Muscle of arm (tissue), 12 donors: ENCODE results near the gene PPP3CA. TPM values are rescaled to one million over a fixed set of nuclear protein-coding genes. Genes with fewer than 3 reads are reported as not detected.
"Not testable (repeated sequence)": the region's sequence is repeated elsewhere in the genome, so short reads cannot be mapped to it uniquely, and the experiment has no call there.

Experiments used
- DNase-seq: peaks from one replicate; pipeline ENCODE4 v3.0.0-alpha.2; 2013
- polyA plus RNA-seq, 12 donors: library from polyadenylated mRNA; unstranded; fragments of 120-200 nt; gene quantifications; one replicate each; pipeline ENCODE4 v1.2.1, GENCODE V29; 2013; ENCODE audit not compliant: insufficient read length in 12 of 12

PPP3CA gene
- polyA plus RNA-seq, 12 donors: 27.4 to 1,285 (median 33.7) TPM

DNA sequence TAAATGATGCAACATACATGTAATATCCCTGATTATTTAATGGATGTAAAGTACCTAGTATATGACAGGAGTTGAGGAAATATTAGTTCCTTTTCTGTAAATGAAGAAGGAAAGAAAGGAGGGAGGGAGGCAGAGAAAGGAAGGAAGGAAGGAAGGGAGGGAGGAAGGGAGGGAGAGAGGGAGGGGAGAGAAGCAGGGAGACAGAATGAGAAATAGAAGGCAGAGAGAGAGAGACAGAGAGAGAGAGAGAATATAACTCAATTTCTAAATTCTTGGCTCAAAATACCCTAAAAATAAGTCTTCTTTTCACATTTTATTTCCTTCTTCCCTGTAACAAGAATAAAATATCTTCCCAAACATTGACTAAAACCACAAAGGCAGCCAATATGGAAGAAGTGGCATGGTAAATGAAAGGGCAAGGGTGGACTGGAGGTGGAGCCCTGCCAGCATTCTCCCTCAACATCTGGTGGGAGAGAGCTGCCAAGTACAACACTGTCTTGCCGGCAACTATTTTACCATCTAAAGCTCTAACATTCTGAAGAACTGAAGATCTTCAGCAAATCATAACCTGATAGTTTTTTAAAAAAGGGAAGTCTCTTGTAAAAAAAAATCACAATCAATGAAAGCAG is 245.1 kb downstream of the PPP3CA start:
- DNase-seq: no peak

DNA sequence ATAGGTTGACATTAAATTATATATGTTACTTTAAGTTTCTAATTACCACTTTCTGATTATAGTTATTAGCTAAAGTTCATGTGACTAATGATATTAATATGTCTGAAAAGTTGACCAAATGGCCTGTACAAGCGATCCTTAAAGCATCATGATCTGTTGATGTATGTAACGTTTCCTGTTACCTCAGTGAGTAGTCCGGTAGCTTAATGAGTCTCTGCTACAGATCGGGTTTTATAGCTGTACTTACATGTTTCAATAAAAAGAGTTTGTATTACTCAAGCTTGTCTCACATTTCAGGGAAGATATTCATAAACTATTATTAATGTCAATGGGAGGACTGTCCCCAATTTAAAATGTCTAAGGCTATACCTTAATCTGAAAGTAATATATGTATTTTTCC is 246.3 kb downstream of the PPP3CA start:
- no peak for DNase-seq

DNA sequence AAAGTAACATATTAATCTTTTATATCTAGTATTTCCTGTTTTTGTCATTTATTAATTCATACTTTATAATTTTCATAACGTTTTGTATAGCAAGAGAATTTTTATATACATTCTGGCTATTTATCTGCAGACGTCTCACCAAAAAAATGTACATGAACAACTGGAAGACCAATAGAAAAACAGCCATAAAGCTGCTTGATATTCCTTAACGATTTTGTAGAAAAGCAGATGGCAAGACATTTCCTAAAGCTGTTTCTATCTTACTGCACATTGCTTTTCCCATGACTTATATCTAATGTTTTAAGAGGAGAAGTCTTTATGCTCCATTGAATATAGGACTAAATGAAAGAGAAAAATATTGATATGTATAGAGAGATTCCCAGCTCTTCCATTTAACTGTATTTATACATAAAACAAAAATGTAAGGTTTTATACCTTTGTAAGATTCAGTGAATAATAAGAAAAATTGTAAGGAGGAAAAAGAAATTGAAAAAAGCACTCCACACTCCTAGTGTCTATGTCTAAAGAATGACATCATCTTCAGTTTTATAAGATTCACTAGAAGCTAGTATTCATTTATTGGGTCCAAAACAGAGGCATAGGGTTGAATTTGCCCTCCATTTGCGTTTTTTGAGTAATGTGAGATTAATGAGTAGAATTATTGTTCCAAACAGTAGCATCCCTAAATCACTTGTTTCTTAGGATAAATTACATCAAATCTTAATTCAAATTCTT is 248.5 kb downstream of the PPP3CA start:
- DNase-seq: no peak

DNA sequence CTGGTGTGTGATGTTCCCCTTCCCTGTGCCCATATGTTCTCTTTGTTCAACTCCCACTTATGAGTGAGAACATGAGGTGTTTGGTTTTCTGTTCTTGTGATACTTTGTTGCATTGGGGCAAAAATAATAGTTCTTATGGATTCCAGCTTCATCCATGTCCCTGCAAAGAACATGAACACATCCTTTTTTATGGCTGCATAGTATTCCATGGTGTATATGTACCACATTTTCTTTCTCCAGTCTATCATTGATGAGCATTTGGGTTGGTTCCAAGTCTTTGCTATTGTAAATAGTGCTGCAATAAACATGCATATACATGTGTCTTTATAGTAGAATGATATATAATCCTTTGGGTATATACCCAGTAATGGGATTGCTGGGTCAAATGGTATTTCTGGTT is 254.7 kb downstream of the PPP3CA start:
- DNase-seq: not testable (repeated sequence)

DNA sequence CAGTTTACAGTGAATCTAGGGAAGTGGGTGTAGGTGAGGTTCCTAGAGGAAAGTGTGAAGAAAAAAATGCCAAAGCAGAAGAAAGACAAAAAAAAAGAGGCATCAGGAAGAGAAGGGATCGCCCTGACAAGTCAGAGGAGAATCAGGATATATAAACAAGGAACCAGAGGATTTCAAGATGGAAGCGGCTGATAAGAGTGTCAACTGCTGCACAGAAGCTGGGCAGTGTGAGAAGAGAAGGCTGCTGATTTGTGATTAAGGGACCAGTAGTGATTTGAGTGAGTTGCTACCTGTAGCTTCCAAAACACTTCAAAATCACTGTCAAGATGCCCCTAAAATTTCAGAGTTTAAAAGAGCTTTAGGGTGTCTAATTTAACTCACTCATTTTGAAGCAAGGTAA is 258.2 kb downstream of the PPP3CA start:
- no peak for DNase-seq

DNA sequence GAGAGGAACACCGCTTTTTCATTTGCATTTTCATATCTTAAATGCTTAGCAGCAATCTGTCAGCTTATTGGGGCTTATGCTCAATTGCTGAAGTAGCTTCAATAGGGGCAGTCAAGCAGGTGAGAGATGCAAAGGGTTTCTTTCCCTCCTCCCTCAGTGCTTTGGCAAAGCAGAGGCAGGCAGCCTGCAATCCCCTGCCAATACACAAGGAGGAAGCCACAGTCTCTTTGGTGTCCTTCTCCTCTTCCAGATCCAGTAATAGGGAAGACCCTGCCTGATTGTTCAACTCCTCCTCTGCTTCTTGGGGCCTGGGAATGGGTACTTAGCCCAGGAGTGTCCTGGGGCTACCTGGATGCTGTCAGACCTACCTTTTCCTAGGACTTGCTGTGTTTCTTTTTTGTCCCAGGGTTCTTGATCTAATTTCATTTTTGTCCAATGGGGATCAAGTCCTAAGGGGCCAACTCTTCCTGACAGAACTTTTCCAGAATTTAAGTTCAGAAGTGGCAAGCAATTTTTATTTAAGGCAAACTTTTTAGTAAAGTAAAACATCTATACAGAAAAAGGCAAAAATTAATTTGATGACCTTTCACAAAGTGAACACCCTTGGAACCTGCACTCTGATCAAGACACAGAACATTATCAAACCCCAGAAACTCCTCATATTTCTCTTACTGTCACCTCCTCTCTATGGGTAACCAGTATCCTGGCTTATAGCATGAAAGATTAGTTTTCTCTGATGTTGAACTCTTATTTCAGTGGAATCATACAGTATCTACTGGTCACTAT is 260.3 kb downstream of the PPP3CA start:
- no peak for DNase-seq

DNA sequence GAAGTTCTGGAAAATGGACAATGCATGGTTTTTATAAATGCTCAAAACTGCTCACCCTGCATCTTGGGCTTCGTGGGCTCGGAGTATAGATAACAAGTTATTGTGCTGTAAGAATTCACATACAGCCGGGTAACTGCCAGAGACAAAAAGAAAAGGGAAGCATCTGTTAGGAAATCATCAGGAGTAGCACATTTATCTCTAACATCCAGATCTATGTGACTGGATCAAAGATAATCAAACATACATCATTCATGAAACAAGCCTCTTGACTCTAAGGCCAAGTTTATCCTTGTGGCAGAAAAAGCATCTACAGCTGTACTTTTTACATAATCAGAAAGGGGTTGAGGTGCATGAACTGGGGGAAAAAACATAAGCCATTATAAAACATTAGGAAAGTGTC is 264.2 kb downstream of the PPP3CA start:
- no peak for DNase-seq

DNA sequence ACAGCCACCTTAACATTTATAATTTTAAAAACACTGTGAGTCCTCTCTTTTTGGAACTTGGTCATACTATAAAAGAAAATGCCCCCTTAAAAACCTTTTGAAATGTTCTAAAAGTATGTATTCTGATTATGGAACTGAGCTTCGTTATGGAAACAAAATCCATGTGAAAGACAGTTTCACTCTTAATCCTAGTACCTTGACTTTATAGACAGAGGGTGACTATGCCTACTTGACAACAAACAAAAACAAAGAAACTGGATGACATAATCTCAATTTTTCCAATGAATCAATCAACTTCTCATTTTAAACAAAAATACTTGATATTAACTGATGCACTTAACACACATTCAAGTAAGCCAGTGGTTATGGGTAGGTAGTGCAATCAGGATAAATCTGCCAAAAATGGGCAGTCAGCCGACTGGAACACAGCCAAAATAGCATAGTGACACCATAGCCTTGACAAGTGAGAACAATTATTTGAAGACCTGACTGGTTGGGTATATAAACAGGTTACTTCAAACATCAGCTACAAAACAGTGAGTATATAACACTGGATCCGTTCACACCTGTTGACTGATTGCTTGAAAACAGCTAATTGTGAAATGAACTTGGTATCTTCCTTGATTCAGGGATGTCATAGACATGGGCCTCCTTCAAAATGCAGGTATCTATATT is 265.5 kb downstream of the PPP3CA start:
- no peak for DNase-seq

DNA sequence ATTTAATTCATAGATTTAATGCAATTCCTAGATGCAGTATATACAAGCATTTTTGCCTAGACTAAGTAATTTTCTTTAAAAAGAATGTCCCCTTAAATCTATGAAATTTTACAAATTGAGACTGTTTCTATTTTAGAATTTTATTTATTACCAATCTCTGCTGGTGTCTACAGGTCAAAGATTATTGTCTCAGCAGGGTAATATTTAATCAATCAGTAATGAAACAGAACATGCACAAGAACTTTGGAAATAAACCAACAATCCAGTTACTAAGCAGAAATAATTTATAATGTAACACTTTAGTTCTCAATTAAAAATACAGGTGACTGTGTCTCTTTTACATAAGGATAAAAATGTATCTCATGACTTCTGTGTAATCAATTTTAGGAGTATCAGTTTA is 266.2 kb downstream of the PPP3CA start:
- no peak for DNase-seq

DNA sequence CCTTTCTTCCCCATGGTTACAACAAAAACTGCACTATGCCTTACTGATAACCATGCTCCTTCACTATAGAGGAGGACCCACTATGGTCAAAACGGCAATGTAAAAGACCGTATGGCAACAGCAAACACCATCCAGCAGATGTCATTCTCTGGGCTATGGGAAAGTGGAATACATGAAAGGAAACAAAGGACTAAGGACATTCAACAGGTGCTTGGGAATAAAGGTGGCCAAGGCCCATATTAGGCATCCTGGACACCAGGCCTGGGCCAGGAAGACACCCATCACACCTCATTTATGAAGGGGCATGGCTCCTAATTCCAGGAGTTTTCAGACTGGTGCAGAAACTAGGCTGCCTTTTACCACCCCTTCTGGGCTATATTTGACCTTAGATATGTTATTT is 268.4 kb downstream of the PPP3CA start:
- no peak for DNase-seq

DNA sequence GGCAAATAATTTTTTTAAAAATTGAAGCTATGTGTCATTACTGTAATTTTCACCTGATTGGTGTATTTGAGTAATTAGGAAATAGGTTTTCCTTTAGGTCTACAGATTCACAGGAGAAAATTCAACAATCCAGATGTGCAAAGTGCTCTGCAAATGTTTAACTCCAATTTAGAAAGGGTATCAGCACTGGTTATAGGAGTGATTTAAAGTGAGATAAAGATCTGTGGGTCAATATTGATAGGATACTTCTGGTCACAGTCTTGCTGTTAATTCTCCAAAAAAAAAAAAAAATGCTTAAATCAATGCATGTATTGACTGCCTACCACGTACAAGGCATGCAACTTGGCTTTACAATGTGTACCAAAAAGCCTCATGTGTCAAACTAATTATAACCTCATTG is 271.3 kb downstream of the PPP3CA start:
- DNase-seq: no peak

DNA sequence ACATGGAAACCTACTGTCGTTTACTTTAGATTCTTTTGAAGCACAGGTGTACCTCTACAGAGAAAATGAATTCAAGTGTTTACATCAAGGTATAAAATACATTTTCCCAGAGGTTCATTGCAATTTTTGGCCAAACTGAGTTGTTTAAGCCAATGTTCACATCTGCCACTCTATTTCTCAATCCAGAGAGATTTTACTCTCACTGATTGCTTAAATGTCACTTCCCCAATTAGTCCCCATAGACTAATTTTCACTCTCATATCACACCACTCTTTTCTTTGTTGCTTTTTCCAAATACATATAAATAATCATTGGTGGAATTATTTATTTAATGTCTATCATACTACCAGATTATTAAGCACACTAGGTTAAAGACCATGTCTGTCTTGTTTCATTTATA is 271.8 kb downstream of the PPP3CA start:
- no peak for DNase-seq

DNA sequence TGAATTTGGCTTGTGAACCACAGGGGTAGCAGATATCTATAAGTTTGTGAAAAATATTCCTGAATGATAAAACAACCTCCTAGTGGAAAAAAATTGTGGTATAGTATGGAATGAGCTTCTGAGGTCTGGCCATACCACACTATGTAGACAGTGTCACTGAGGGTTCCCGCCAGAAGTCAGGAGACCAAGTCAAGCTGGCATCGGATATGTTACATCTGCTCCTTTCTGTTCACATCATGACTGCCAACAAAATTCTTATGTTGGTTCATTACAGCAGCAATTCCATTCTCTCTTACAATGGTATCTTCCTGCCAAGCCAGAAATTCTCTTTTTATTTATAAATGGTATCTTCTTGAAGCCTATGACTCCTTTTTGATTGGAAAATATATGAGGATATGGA is 273.0 kb downstream of the PPP3CA start:
- no peak for DNase-seq

DNA sequence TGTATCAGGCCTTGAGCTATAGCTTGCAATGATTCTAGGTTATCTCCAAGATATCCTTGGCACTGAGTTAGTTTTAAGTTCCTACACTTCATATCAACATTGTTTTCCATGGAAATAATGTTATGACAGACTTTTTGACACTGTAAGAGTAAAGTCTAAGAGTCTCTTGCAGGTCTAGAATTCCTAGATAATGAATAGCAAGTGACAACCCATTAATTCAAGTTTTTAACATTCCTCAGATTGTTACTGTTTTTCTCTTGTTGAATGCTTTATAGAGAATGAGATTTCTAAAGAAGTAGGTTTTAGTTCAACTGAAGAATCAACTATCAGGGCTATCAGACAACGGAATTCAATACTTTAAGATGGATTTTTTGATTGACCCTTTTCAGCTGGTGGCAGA is 276.1 kb downstream of the PPP3CA start:
- no peak for DNase-seq

DNA sequence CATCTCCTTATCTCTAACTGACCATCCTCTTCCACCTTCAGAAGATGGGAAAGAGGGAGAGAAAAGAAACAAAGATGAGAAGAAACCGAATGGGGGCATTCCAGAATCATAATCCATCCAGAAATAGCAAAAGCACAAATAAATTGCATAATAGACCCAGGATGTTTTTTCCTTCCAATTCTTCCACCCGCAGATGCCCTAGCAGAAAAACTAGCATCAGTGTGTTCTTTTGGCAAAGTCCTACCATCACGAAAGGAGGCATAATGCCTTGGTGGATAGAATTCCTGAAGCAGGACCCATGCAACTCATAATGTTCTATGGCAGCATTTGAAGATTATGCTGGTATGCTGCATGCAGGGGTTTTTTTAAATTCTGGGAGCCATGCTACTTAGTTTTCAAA is 279.2 kb downstream of the PPP3CA start:
- no peak for DNase-seq

DNA sequence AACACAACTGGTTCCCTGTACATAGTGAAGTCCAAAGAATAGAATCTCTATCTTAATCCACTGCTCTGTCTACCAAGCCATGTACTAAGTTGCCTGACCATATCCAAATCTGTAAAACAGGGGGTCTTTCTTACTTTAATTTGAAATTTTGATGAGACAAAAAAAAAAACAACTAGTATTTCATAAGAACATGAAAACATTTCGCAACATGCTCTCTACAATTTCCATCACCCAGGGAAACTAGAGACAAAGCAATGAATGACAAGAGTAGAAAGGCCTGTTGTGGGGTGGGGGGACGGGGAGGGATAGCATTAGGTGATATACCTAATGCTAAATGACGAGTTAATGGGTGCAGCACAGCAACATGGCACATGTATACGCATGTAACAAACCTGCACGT is 279.9 kb downstream of the PPP3CA start:
- DNase-seq: no peak

DNA sequence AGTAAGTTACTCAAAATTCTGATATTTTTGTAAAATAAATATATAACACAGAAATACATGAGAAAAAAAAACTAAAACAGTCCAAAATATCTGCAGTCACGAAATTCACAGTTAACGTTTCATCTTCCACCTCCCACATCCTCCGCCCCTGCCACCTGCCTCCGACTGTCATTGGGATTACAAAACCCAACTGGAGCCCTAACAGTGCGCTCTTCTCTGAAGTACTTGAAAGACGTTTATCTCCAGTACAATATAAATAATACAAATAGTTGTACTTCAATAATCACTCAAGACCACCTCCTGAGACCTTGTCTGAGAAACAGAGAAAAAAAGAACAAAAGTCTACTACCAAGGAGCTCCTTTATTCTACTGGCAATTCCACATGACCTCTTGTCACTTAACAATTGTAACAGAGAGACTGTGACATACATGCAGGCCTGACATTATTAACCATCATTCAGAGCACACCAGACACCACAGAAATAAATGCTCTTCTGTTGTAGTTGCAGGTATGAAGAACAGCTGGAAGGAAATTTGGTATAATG is 280.6 kb downstream of the PPP3CA start:
- DNase-seq: no peak

DNA sequence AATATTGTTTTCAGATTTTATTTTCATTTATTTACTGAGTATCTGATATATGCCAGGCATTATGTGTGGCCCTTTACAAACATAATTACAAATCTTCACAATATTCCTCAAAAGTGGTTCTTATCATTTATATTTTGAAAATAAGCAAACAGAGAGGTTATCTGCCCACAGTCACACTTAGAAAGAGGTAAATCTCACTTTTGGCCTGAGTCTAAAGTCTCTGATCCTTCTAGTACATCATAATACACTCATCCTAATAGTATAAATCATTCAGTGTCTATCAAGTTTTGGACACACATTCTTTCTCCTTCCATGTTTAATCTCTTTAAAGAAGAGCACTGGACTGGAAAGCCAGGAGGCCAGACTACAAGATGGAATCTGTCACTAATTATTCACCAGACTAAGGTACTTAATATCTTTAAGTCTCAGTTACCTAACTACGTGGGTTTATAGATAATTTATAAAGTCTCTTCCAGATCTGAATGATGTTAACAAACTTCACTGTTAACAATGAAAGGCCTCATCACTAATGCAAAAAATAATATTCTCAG is 281.3 kb downstream of the PPP3CA start:
- DNase-seq: no peak

DNA sequence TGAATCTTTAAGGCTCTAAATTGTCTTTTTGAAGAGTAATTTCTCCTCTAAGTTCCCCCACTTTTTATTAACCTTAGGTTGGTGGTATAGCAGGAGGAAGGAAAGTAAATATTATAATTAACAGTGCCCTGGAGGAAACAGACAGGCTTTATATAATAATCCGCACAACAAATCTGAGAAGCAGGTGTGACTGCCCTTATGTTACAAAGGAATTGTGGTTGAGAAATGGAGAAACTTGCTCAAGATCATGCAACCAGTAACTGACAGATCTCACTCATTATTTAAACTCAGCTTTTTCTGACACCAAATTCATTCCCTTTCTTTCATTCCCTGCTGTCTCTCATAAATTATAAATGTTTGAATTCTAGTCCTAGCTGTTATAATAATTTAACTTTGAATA is 282.0 kb downstream of the PPP3CA start:
- no peak for DNase-seq

DNA sequence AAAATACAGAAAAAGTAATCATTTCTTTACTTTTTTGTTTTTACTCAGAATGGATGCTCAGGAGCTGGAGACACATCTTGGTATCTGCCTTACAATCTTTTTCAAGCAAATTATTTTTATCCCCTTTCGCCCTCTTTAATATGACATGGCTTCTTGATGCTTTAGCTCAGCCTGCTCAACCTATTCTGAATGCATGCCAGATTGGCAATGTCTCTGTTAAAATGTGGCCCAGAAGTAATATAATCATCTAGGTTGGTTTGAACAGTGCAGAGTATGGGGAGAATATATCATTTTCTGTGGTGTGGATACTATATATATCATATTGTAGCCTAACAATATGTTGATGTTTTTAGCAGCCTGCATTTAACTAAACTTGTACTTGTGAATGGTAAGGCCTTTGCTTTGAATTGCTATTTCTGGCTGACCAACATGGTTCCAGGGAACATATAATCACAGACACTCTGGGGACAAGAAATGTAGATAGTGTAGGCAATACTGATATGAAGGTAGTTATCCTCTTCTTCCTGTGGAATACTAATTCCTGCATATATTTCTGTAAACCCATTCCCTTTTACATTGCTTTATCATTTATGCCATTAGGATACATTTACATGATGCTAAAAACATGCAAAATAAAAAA is 282.7 kb downstream of the PPP3CA start:
- no peak for DNase-seq

DNA sequence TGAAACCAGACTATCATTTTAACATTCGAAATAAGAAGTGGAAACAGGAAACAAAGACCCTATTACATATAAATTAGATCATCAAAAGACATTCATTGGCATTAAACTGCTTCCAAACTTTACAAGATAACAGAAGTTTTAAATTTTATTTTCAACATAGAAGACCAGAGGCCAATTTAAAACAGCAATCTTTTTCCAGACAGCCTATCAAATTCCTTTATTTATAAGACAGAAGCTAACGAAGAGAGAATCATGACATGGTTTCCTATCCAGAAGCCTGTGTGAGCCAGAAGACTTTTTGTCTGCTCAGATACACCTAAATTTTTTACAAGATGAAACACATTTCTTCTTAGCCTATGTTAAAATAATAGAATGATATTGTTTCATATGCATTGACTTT is 291.9 kb downstream of the PPP3CA start:
- DNase-seq: no peak
